Germinal center (tissue), 1 donor: Measurements from ENCODE around the gene METTL8.

Experiments used
- DNase-seq: peaks from one replicate; pipeline ENCODE4 v3.0.0; 2012; ENCODE audit warnings: mixed read lengths, low spot score

Gene METTL8

DNA sequence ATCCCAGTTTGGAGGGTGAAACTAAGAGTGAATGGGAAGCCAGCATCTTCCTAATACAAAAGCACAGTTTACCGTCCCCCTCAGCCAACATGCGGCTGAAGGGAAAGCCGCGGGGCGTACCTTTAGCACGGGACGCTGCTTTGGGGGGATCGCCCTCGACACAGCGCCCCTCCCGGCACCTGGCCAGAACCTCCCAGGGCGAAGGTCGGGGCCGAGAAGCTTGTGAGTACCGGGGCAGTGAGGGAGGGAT lies at the start of gene METTL8:
Gene METTL8 (minus strand): TSS at position 228 of the 250 bp plus-strand sequence. CDS start 41,805 bp downstream, outside the sequence.
- DNase-seq, result no peak

- DNase-seq, result no peak
These were observed 49.1 kb upstream of the METTL8 start for GRCh38 chr2:171482877-171483276.

GRCh38 chr2:171482308-171482707 lies 48.5 kb upstream of the METTL8 start:
- DNase-seq, result no peak

DNA sequence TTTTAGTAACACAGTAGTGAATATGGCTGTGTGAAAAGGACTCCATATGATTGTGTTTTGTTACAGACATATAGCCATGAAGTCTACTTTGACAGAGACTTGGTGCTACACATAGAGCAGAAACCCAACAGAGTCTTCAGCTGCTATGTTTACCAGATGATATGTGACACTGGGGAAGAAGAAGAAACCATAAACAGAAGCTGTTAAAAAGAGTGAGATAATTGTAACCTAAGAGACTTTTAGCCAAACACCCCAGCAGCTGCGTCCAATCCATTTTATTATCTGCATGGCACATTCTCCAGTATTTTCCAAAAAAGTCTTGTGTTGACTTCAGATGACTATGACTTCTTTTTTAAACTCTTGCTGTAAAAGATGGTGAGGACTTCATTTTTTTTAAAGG lies 47.1 kb upstream of the METTL8 start:
- no peak for DNase-seq

DNA sequence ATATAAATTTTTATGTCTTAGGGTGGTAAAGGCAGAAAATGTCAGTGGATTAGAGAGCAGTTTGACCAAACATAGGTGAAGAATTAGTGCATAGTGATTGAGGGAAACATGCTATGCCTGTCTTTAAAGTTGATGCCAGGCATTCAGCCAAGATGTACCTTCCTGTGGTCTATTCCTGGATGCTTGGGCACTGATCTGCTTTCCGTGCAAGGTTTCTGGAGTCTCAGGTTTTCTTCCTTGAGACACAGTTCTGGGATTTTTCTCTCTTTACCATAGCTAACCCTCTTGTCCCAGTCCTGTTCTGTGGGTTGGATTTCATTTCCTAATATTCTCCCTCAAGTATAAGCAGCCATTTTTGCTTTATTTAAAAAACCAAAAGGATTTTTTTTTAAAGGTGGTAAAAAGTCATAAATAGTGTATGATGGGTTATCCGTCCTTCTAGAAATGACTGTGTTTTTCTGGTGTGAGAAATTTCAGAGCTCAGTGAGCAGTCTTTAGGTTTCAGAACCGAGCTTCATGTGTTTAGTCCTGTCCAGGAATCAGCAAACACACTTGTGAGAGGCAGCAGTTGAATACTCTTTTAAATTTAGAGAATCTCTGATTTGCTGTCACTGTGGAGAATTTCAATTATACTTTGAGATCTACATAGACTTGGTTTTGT lies 45.5 kb upstream of the METTL8 start:
- DNase-seq, result no peak

GRCh38 chr2:171478345-171478744 lies 44.6 kb upstream of the METTL8 start:
- no peak for DNase-seq

GRCh38 chr2:171475979-171476378 lies 42.2 kb upstream of the METTL8 start:
- no peak for DNase-seq

- DNase-seq, result no peak
These were observed 36.3 kb upstream of the METTL8 start for GRCh38 chr2:171470129-171470528.

DNA sequence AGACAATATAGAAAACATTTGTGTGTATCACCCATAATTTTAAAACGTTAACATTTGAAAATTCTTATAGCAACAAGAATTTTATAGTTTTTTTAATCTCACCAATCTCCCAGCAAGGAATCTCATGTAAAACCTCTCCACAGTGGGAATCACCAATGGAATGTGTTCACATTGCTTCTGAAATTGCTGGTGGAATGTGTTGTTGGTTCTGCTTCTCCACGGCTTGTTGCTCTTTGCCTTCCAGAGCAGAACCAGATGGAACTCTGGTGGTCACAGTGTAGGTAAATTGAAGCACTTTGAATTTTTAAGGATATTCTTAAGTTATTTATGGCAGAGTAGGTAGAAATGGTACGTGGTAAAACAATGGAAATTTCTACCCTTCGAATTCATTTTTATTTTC lies 35.4 kb upstream of the METTL8 start:
- no peak for DNase-seq

DNA sequence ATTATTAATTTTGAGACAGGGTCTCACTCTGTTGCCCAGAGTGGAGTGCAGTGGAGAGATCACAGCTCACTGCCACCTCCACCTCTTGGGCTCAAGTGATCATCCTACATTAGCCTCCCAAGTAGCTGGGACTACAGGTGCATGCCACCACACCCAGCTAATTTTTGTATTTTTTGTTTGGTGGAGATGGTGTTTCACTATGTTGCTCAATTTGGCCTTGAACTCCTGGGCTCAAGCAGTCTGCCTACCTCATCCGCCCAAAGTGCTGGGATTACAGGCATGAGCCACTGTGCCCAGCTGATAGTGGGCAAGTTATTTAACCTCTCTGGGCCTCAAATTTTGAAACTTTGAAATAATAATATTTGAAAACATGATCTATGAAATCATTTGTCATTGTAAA lies 26.7 kb upstream of the METTL8 start:
- no peak for DNase-seq

- DNase-seq, result no peak
These were observed 25.7 kb upstream of the METTL8 start for GRCh38 chr2:171459498-171459897.

DNA sequence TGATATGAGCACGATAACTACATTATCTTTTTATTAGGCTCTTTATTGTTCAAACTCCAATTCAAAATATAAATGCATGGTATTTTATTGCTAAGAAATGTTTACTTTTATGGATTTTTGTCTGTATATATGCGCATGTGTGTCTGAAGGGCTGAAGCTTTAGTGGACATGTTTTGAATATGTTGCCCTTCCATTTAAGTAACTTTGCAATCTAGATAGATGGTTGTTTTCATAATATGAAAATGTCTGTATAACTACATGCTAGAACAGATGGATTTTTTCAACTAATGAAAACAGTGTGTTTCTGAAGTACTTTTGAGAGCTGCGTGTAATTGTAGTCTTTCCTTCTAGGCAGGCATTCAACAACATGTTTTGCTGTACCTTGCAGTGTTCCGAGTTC lies 19.0 kb upstream of the METTL8 start:
- no peak for DNase-seq

- DNase-seq, result no peak
These were observed 17.3 kb upstream of the METTL8 start for GRCh38 chr2:171451074-171451473.

DNA sequence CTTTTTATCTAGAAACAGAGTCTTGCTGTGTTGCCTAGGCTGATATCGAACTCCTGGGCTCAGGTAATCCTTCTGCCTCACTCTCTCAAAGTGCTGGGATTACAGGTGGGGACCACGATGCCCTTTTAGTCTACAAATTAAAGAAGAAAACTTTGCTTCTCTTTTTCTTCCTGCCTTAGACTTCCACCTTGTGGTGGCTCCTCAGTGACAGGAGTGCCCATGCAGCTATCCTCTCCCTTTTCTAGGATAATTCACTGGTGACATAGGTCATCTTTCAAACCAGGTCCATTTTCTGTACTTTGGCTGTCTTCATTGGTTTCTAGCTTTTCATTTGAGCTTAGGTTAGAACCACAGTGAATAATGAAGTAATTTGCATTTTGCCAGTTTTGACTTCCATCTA lies 13.9 kb upstream of the METTL8 start:
- DNase-seq, result no peak

GRCh38 chr2:171441470-171441869 lies 7.7 kb upstream of the METTL8 start:
- DNase-seq, result no peak

GRCh38 chr2:171436307-171436706 lies 2.5 kb upstream of the METTL8 start:
- no peak for DNase-seq

DNA sequence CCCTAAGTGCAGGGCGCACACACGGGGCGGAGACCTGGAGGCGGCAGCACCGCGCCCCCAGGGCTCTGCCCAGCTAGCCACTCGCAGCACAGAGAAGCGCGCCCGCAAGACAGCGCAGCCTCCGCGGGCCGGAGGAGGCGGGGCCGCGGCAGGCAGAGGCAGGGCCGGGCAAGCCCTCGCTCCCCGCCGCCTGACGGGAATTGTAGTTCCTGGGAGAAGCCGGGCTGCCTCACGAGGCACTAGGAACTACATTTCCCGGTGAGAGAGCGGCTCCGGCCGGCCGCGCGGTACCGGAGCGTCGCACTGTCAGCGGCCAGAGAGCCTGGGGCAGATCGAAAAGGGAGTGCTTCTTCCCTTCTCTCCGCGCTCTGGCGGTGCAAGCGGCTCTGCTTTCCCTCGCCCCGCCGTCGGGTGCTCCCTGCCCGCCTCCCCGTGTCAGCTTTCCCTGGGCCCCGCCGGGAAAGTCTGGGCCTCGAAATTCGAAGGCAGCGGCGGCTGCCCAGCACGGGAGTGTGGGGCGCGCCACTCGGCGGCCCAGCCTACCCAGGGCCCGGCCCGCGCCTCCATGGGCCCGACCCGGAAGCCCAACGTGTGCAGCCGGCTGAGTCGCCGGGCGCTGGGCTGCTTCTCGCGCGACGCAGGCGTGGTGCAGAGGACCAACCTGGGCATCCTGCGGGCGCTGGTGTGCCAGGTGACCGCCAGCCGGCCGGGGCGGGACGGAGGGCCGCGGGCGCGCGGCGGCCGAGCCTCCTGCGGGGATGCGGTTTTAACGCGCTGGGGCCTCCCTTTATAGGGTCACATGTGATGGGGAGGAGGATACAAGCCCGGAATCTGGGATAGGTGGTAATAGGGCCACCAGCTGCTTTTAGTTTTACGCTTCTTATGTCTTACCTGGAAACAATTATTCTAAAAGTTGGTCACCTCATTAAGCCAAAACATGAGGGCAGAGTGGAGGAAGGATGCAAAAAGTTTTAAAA lies 511 bp upstream of the METTL8 start, which contains the start of gene DCAF17:
Gene DCAF17 (plus strand): TSS at position 214 of the 977 bp plus-strand sequence. CDS start 352 bp downstream, at position 566.
- peak; percentile 96 for DNase-seq

DNA sequence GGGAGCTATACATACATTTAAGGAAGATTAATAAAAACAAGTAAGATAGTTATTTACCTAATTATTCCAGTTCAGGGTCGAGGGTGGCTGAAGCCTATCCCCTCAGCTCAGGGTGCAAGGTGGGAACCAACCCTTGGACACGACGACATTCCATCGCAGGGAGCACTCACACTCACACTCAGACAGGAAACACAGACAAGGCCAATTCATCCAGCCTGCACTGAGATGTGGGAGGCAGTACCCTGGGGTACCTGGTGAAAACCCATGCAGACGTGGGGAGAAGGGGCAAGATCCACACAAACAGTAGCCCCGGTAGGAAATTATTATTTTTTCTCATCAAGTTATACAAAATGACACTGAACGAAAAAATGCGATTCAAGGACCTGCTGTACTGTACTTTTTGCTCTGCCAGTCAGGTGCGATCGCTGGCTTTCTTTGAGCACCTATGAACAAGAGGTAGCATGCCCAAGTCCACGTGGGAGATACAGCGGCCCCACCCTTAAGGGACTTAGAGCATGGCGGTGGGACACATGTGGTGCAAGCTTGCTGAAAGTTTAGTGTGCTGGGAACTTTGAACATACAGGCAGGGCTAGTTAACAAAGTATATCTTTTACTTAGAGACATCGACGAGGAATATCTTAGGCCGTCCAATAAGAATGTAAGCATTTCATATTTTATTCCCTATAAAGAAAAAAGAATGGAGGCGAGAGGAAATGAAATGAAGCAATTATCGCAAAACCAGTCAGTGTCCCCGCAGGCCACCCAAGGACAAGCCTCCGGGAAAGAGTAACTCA lies 624 bp downstream of the METTL8 start:
- DNase-seq, result peak; percentile 27

DNA sequence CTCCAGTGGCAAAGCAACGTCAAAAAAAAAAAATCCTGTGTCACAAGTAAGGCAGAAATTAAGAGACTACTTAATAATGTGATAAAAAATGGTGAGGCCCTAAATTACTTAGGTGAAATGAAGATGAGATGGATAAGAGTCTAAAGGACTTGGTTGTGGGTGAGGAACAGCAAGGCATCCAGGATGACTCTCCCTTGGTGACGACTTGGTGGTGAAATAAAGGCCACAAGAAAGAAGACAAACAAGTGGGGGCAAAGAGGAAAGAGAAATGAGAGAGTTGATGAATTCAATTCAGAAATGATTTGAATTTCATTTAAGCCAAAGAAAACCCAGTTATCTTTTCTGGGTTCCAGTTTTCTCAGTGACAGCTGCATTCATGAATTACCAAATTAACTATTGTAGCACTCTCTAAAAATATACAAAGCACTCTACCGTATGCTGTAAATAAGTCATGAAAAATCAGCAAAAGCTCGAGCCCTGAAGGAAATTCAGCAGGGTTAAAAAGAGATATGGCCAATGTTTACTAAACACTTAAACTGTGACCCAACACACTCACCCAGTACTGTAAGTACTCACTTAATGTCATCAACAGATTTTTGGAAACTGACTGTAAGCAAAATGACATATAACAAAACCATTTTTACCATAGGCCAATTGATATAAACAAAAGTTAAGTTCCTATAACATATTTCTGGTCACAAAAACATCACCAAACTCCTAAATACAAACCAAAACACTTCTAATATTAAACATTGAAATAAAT lies 1.4 kb downstream of the METTL8 start:
- no peak for DNase-seq

- DNase-seq, result no peak
These were observed 2.1 kb downstream of the METTL8 start for GRCh38 chr2:171431677-171432167.

- no peak for DNase-seq
These were observed 3.0 kb downstream of the METTL8 start for GRCh38 chr2:171430516-171431410.
